Pons (tissue), 1 donor: ENCODE measurements around the gene SAP30L.

Experiments used
- DNase-seq: peaks from one replicate; pipeline ENCODE4 v3.0.0-alpha.2; 2016; ENCODE audit warnings: low spot score

SAP30L gene

GRCh38 chr5:154421868-154422267 is 23.9 kb upstream of the SAP30L start:
- peak; percentile 41 for DNase-seq

DNA sequence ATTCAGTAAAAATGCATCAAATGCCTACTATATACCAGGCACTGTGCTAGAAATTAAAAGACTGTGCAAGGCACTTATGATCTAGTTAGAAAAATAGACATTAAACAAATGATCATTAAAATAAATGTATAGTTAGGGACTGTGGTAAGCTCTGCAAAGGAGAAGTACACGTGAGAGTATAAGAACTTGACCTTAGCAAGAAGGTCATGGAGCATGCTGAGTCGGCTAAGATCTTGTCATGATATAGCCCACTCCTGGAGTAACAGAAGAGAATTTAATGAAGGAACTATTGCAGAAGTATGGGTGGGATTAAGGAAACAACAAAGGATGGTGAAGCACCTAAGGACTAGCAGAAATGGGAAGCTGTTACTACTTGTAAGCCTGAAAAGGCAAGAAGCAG is 23.5 kb upstream of the SAP30L start:
- no peak for DNase-seq

- no peak for DNase-seq
Measured at GRCh38 chr5:154428208-154428607, 17.6 kb upstream of the SAP30L start.

DNA sequence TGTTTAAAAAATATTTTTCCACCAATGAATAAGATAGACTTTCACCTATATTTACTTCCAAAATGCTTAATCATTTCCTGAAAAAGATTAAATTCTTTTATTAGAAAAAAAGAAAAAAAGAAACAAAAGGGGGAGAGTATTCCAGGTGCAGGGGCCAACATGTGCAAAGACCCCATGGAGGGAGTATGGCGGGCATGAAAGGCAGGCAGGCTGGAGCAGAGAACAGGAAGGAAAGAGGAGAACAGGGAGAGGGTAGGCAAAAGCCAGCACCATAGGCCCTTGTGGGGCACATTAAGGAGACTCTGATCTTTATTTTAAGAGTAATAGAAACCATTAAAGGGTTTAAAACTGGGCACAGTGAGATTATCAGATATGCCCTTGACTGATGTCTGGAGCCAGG is 16.5 kb upstream of the SAP30L start:
- DNase-seq, result no peak

GRCh38 chr5:154430466-154430865 is 15.3 kb upstream of the SAP30L start:
- no peak for DNase-seq

GRCh38 chr5:154430961-154431630 is 14.7 kb upstream of the SAP30L start:
- no peak for DNase-seq

- no peak for DNase-seq
Measured at GRCh38 chr5:154435226-154435625, 10.6 kb upstream of the SAP30L start.

DNA sequence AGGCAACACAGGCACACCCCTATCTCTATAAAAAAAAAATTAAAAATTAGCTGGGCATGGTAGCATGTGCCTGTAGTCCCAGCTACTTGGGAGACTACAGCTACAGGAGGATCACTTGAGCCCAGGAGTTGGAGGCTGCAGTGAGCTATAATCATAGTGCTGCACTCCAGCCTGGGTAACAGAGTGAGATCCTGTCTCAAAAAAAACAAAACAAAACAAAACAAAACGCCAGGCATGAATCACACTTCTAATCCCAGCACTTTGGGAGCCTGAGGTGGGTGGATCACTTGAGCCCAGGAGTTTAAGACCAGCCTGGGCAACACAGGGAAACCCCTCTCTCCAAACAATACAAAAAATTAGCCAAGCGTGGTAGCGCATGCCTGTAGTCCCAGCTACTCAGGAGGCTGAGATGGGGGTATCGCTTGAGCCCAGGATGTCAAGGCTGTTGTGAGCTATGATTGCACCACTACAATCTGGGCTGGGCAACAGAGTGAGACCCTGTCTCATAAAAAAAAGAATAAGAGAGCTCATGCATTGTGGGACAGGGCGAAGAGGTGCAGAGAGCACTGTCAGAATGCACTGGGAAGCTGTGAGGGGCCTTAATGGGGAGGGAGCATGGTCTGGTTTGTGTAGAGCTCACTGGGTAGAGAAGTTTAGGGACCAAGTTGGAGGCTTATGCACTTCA is 8.4 kb upstream of the SAP30L start:
- DNase-seq, result no peak

DNA sequence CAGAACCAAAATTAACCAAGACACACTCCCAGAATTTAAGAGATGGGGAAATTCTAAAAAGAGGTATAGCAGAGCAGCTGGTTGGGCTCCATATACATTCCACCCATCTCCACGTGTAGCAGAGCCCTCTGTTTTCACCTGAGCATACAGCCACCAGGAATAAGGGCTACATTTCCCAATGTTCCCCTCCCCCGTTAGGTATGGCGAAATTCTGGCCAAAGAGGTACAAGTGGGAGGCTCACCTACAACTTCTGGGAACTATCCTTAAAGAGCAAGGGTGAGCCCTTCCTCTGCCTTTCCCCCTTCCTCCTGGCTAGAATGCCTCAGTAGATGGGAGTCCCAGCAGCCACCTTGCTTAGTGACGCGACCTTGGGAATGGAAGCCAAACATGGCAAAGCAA is 5.3 kb upstream of the SAP30L start:
- no peak for DNase-seq

GRCh38 chr5:154442801-154443200 is 3.0 kb upstream of the SAP30L start:
- DNase-seq, result no peak

DNA sequence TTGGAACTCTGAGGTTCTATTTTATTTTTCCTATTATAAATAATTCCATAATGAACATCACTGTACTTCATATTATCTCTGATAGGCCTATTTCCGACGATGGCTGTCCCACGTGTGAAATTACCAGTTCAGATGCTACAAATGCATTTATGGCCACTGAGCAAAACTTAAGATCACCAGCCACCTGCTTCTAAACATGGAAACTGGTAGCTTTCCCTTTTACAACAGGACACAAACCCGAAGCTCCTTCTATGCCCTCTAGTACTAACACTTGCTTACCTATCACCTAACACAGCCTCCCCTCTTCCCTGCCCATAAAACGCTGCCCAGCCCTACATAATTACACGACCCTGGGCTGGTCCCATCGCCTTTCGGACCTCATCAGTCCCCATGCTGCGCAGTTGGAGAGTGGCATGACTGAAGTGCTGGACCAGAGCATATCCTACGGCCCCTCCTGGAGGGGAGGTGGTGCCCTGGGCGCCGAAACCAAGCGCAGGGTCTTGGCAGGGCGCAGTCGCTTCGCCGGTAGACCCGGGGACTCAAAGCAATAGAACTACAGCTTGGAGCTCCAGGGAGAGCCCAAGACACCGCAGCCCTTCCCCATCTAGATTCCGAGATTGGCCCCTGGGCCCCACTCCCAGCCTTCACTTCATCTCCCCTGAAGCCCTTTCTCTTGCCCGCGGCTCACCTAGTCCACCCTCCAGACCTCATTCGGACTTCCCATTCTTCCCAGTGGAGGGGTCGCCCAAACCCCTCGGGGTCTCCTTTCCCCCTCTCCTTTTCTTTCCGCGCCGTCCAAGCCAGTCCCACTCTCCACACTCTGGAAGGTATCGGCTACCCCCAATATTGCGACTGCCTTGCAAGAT is 1.0 kb upstream of the SAP30L start:
- no peak for DNase-seq

- peak; percentile 30 for DNase-seq
Measured at GRCh38 chr5:154446195-154447088, 645 bp downstream of the SAP30L start.

GRCh38 chr5:154447089-154447725 is 1.4 kb downstream of the SAP30L start:
- no peak for DNase-seq

- DNase-seq, result no peak
Measured at GRCh38 chr5:154449786-154450185, 4.0 kb downstream of the SAP30L start.

GRCh38 chr5:154451957-154452356 is 6.2 kb downstream of the SAP30L start:
- DNase-seq, result no peak

DNA sequence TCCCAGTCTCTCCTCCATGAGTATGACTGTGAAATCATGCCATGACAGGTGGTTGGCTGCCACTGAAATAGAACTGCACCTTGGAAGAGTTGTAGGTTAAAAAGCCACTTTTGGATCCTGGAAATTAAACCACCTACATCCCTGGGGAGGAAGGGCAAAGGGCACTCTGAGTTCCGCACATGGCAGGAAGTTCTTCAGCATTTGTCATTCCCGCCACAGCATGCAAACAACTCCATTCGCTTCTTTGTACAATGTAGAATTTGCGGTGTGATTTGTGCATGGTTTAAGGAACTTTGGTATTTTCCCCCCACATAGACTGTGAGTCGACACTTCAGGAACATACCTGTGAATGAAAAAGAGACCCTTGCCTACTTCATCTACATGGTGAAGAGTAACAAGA is 9.8 kb downstream of the SAP30L start:
- DNase-seq, result no peak

- DNase-seq, result no peak
Measured at GRCh38 chr5:154456540-154456939, 10.7 kb downstream of the SAP30L start.

DNA sequence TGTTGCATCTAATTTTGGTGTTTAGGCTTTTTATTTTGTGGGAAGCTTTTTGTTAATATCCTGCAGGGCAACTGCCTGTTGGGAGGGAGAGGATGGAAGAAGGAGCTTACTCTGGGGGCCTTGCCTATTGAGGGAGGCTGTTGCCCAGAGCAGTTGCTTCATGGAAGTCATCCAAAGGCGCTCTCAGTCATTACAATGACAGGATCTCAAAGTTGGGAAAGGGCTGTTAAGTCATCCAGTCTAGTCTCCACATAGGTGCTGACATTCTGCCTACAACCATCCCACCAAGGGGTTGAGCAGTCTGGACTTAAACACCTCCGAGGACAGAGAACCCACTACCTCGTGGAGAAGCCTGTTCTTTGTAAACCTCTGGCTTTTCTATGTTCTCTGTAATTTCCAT is 13.2 kb downstream of the SAP30L start:
- DNase-seq, result no peak

DNA sequence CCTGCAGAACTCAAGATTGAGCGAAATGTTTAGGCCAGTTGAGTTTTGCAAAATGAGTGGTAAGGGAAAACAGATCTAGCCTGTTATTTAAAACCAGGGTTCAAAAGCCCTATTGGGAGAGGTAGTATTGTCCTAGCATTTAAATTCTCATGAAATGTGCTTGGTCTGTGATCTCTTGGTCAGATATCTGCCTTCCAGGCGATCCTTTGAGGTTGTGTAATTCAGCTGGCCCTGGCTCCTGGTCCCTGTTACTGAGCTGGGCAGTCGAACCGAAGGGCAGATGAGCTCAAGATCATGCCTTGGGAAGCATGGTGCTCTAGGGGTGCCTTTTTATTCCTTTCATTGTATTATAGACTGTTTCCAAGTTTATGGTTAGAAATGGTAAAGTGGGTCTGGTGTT is 14.4 kb downstream of the SAP30L start:
- no peak for DNase-seq

- DNase-seq, result no peak
Measured at GRCh38 chr5:154461531-154461930, 15.7 kb downstream of the SAP30L start.

DNA sequence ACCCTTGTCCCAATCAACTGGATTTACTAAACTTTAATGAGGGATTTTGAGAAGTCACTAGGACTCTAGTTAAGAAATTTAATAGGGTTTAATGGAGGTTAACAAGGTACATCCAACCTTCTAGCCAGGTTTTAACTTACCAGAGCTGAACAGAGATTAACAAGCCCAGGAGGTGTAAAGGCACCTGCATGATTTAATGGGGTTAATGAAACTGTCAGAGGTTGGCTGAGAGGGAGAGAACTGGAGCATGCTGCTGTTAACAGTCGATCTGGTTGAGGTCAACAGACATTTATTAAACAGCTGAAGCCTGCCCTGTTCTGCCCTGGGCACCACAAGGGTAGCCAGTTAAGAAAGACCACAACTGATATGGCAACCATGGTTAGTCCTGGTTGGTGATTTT is 18.6 kb downstream of the SAP30L start:
- DNase-seq, result no peak
